ENCODE data around the gene AP2S1.
"Not testable (repeated sequence)": the region's sequence is repeated elsewhere in the genome, so short reads cannot be mapped to it uniquely, and the experiment has no call there.

Gene AP2S1

DNA sequence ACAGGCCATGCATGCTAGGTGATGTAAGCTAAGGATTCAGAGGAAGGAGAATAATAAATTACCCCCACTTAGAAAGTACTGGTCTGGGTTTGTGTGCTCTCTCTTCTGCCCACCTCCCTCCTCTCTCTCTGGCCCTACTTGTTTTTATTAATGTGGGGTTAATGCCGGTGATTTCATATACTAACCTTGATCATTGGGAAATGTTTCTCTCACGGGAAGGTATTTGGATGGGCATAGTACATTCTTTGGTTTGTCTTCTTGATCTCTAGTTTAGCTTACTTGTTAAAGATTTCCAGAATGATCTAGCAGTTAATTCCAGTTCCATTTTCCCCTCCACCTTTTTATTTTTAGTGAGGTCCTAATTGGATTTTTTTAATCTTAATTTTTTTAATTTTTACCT lies 34.8 kb upstream of the AP2S1 start:
- H3K4me2 ChIP-seq, result no peak overlapping the region
- H3K79me2 ChIP-seq (ENCODE audit: insufficient read depth, low read depth), result peaks cover 33% of the 10 kb centered on the region
- H3K36me3 ChIP-seq (ENCODE audit: insufficient read depth), result no peaks in the 10 kb centered on the region
- peaks cover 4% of the 10 kb centered on the region; the same call in 1 of the 2 replicates for H4K20me1 ChIP-seq (ENCODE audit: insufficient read depth)
- TF ChIP-seq, protein P1, sequence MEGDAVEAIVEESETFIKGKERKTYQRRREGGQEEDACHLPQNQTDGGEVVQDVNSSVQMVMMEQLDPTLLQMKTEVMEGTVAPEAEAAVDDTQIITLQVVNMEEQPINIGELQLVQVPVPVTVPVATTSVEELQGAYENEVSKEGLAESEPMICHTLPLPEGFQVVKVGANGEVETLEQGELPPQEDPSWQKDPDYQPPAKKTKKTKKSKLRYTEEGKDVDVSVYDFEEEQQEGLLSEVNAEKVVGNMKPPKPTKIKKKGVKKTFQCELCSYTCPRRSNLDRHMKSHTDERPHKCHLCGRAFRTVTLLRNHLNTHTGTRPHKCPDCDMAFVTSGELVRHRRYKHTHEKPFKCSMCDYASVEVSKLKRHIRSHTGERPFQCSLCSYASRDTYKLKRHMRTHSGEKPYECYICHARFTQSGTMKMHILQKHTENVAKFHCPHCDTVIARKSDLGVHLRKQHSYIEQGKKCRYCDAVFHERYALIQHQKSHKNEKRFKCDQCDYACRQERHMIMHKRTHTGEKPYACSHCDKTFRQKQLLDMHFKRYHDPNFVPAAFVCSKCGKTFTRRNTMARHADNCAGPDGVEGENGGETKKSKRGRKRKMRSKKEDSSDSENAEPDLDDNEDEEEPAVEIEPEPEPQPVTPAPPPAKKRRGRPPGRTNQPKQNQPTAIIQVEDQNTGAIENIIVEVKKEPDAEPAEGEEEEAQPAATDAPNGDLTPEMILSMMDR (conservative IDR thresholded peaks at IDR 0.05; ENCODE audit: low read depth, low read length), result no peak
- no peak overlapping the region for H2AFZ ChIP-seq (ENCODE audit: low read depth)
- no peak overlapping the region for H3K4me3 ChIP-seq (IDR thresholded peaks at IDR 0.05; ENCODE audit: insufficient read depth, low read depth, low read length)
- no peak overlapping the region for H3K27ac ChIP-seq
- no peaks in the 10 kb centered on the region for H3K27me3 ChIP-seq (ENCODE audit: insufficient read depth, low read depth)
- no peaks in the 10 kb centered on the region for H3K4me1 ChIP-seq (ENCODE audit: low read depth, poor library complexity, severe bottlenecking)
- no peak overlapping the region for H3K9ac ChIP-seq

DNA sequence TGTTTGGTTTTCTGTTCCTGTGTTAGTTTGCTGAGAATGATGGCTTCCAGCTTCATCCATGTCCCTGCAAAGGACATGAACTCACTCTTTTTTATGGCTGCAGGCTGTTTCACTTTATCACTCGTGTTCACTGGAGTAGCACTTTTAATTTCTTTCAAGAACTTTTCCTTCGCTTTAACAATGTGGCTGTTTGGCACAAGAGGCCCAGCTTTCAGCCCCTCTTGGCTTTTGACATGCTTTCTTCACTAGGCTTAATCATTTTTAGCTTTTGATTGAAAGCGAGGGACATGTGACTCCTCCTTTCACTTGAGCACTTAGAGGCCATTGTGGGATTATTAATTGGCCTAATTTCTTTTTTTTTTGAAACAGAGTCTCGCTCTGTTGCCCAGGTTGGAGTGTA lies 32.1 kb upstream of the AP2S1 start:
- not testable (repeated sequence) for H3K4me2 ChIP-seq; H3K4me3 ChIP-seq (IDR thresholded peaks at IDR 0.05; ENCODE audit: insufficient read depth, low read depth, low read length); H3K9ac ChIP-seq; H3K36me3 ChIP-seq (ENCODE audit: insufficient read depth); H3K27me3 ChIP-seq (ENCODE audit: insufficient read depth, low read depth); H2AFZ ChIP-seq (ENCODE audit: low read depth); H4K20me1 ChIP-seq (ENCODE audit: insufficient read depth); H3K27ac ChIP-seq; H3K4me1 ChIP-seq (ENCODE audit: low read depth, poor library complexity, severe bottlenecking)
- peaks cover 40% of the 10 kb centered on the region for H3K79me2 ChIP-seq (ENCODE audit: insufficient read depth, low read depth)

DNA sequence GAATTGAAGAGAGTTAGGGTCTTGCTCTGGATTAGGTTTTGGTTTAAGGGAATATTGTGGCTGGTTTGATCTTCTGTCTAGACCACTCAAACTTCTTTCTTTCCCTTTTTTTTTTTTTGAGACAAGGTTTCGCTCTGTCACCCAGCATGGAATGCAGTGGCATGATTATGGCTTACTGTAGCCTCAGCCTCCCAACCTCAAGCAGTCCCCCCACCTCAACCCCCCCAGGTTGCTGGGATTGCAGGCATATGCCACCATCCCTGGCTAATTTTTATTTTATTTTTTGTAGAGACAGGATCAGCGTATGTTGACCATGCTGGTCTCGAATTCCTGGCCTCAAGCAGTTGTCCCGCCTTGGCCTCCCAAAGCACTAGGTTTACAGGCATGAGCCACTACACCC lies 31.4 kb upstream of the AP2S1 start:
- H3K4me1 ChIP-seq (ENCODE audit: low read depth, poor library complexity, severe bottlenecking), result no peaks in the 10 kb centered on the region
- H3K4me3 ChIP-seq (IDR thresholded peaks at IDR 0.05; ENCODE audit: insufficient read depth, low read depth, low read length), result no peak overlapping the region
- H3K79me2 ChIP-seq (ENCODE audit: insufficient read depth, low read depth), result peaks cover 33% of the 10 kb centered on the region
- no peak overlapping the region for H2AFZ ChIP-seq (ENCODE audit: low read depth)
- no peak overlapping the region for H3K9ac ChIP-seq
- no peaks in the 10 kb centered on the region for H3K36me3 ChIP-seq (ENCODE audit: insufficient read depth)
- no peaks in the 10 kb centered on the region for H3K27me3 ChIP-seq (ENCODE audit: insufficient read depth, low read depth)
- no peaks in the 10 kb centered on the region for H4K20me1 ChIP-seq (ENCODE audit: insufficient read depth)
- no peak overlapping the region for H3K27ac ChIP-seq
- no peak overlapping the region for H3K4me2 ChIP-seq
- TF ChIP-seq, protein P1 (conservative IDR thresholded peaks at IDR 0.05; ENCODE audit: low read depth, low read length), result no peak

DNA sequence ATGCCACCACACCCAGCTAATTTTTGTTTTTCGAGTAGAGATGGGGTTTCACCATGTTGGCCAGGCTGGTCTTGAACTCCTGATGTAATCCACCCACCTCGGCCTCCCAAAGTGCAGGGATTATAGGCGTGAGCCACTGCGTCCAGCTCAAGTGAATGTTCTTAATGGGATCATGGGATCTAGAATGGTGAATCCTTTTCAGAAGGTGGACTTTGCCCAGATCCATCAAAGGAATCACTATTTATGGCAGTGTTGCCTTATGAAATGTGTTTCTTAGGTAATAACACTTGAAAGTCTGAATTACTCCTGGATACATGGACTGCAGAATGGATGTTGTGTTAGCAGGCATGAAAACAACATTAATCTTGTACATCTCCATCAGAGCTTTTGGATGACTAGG lies 30.4 kb upstream of the AP2S1 start:
- TF ChIP-seq, protein P1 (conservative IDR thresholded peaks at IDR 0.05; ENCODE audit: low read depth, low read length), result no peak
- no peak overlapping the region for H3K27ac ChIP-seq
- H2AFZ ChIP-seq (ENCODE audit: low read depth), result no peak overlapping the region
- no peaks in the 10 kb centered on the region for H3K27me3 ChIP-seq (ENCODE audit: insufficient read depth, low read depth)
- H3K4me2 ChIP-seq, result no peak overlapping the region
- no peaks in the 10 kb centered on the region for H3K36me3 ChIP-seq (ENCODE audit: insufficient read depth)
- H3K4me3 ChIP-seq (IDR thresholded peaks at IDR 0.05; ENCODE audit: insufficient read depth, low read depth, low read length), result no peak overlapping the region
- no peak overlapping the region for H3K9ac ChIP-seq
- no peaks in the 10 kb centered on the region for H3K4me1 ChIP-seq (ENCODE audit: low read depth, poor library complexity, severe bottlenecking)
- peaks cover 34% of the 10 kb centered on the region for H3K79me2 ChIP-seq (ENCODE audit: insufficient read depth, low read depth)
- H4K20me1 ChIP-seq (ENCODE audit: insufficient read depth), result no peaks in the 10 kb centered on the region

DNA sequence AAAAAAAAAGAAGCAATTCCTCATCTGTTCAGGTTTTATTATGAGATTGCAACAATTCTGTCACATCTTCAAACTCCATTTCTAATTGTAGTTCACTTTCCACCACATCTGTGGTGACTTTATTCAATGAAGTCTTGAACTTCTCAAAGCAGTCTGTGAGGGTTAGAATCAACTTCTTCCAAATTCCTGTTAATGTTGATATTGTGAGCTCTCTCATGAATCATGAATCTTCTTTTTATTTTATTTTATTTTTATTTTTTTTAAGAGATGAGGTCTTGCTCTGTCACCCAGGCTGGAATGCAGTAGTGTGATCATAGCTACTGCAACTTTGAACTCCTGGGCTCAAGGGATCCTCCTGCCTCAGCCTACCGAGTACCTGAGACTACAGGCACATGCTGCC lies 29.8 kb upstream of the AP2S1 start:
- TF ChIP-seq, protein P1 (conservative IDR thresholded peaks at IDR 0.05; ENCODE audit: low read depth, low read length), result no peak
- H4K20me1 ChIP-seq (ENCODE audit: insufficient read depth), result no peaks in the 10 kb centered on the region
- H3K9ac ChIP-seq, result no peak overlapping the region
- H3K36me3 ChIP-seq (ENCODE audit: insufficient read depth), result no peaks in the 10 kb centered on the region
- no peaks in the 10 kb centered on the region for H3K4me1 ChIP-seq (ENCODE audit: low read depth, poor library complexity, severe bottlenecking)
- no peak overlapping the region for H2AFZ ChIP-seq (ENCODE audit: low read depth)
- no peak overlapping the region for H3K27ac ChIP-seq
- H3K4me2 ChIP-seq, result no peak overlapping the region
- H3K79me2 ChIP-seq (ENCODE audit: insufficient read depth, low read depth), result peaks cover 31% of the 10 kb centered on the region
- no peaks in the 10 kb centered on the region for H3K27me3 ChIP-seq (ENCODE audit: insufficient read depth, low read depth)
- no peak overlapping the region for H3K4me3 ChIP-seq (IDR thresholded peaks at IDR 0.05; ENCODE audit: insufficient read depth, low read depth, low read length)
